Vagina (tissue), 2 donors: ENCODE data around the gene RSPO1. TPM values are rescaled to one million over a fixed set of nuclear protein-coding genes. Genes with fewer than 3 reads are reported as not detected.

Experiments used
- DNase-seq, 2 donors: peaks; one replicate each; pipeline ENCODE4 v3.0.0-alpha.2; 2017; ENCODE audit errors: extremely low spot score in 2 of 2
- H3K27ac ChIP-seq: fragments of 200-600 bp; sonication (generic); one replicate; pipeline ENCODE4 v1.5.1; 2019
- H3K27me3 ChIP-seq: fragments of 200-600 bp; sonication (generic); one replicate; pipeline ENCODE4 v1.5.1; 2019
- H3K36me3 ChIP-seq, 2 donors: fragments of 200-600 bp; sonication (generic); one replicate each; pipeline ENCODE4 v1.5.1; 2017 to 2019
- H3K4me1 ChIP-seq: fragments of 200-600 bp; sonication (generic); one replicate; pipeline ENCODE4 v1.5.1; 2019
- H3K4me3 ChIP-seq, 2 donors: fragments of 200-600 bp; sonication (generic); 1 replicate in 1 of 2; 2 replicates in 1 of 2; pipeline ENCODE4 v1.5.1; 2016 to 2019
- H3K9me3 ChIP-seq: fragments of 200-600 bp; sonication (generic); one replicate; pipeline ENCODE4 v1.5.1; 2019
- CTCF ChIP-seq, 3 experiments: fragments of 450-650 bp in 2 of 3; fragments of 200-600 bp in 1 of 3; sonication (generic) in 1 of 3; IDR thresholded peaks; one replicate each; pipeline ENCODE4 v1.5.1; 2017 to 2019; ENCODE audit warnings: antibody characterized with exemption in 3 of 3, mild to moderate bottlenecking in 2 of 3, moderate library complexity in 2 of 3
- POLR2A ChIP-seq, 2 donors: fragments of 450-650 bp; IDR thresholded peaks; one replicate each; pipeline ENCODE4 v1.6.1; 2017; ENCODE audit warnings: antibody characterized with exemption in 2 of 2, mild to moderate bottlenecking in 2 of 2, moderate library complexity in 2 of 2
- POLR2AphosphoS5 ChIP-seq, 2 donors: sonication (generic); formaldehyde crosslinking; IDR thresholded peaks; one replicate each; pipeline ENCODE4 v1.9.0; 2017; ENCODE audit warnings: antibody characterized with exemption in 2 of 2, mild to moderate bottlenecking in 2 of 2, low read depth in 1 of 2; ENCODE audit not compliant: insufficient read depth in 1 of 2
- intact Hi-C: fragments of 100-400 bp; cut with DNase I; formaldehyde crosslinking; loops from one replicate; pipeline ENCODE4 v1.15.1; 2023
- total RNA-seq: library from RNA; depleted of rRNA; stranded (reverse); fragments of >200 nt; gene quantifications from one replicate; pipeline ENCODE4 v1.2.3, GENCODE V29; 2016

RSPO1 gene
- total RNA-seq, 1 donor from 2014 or later, result 23.3 TPM

GRCh38 chr1:37677143-37677439, 42.4 kb upstream of the RSPO1 start:
- Histone ChIP-seq H3K36me3 (no peaks in the 10 kb centered on the region), H3K27me3 (no peaks in the 10 kb centered on the region), H3K27ac (no peak overlapping the region), H3K9me3 (no peaks in the 10 kb centered on the region), H3K4me3 (no peak overlapping the region), H3K4me1 (peaks cover 20% of the 10 kb centered on the region)
- no peak for TF ChIP-seq CTCF (IDR thresholded peaks at IDR 0.05)
- no peak for TF ChIP-seq POLR2A (IDR thresholded peaks at IDR 0.05)
- no peak for TF ChIP-seq POLR2AphosphoS5 (IDR thresholded peaks at IDR 0.05; ENCODE audit: insufficient read depth in 1 of 2, low read depth in 1 of 2)
- no peak for DNase-seq
- intact Hi-C loops, result no loop called here

- Histone ChIP-seq H3K9me3 (no peaks in the 10 kb centered on the region), H3K36me3 (no peaks in the 10 kb centered on the region), H3K4me3 (no peak overlapping the region), H3K27me3 (no peaks in the 10 kb centered on the region), H3K4me1 (peaks cover 20% of the 10 kb centered on the region), H3K27ac (peak overlapping the region; percentile 75)
- intact Hi-C loops, result no loop called here
- peak in 1 of 2 donors; percentile 94 for DNase-seq
- TF ChIP-seq POLR2A (IDR thresholded peaks at IDR 0.05) (no peak), CTCF (IDR thresholded peaks at IDR 0.05) (no peak), POLR2AphosphoS5 (IDR thresholded peaks at IDR 0.05; ENCODE audit: insufficient read depth in 1 of 2, low read depth in 1 of 2) (peak; percentile 53 to 58)
These were observed 41.8 kb upstream of the RSPO1 start for GRCh38 chr1:37676281-37677142.

- Histone ChIP-seq H3K27me3 (no peaks in the 10 kb centered on the region), H3K27ac (no peak overlapping the region), H3K4me1 (peaks cover 20% of the 10 kb centered on the region), H3K4me3 (no peak overlapping the region), H3K9me3 (no peaks in the 10 kb centered on the region), H3K36me3 (no peaks in the 10 kb centered on the region)
- no peak for TF ChIP-seq POLR2A (IDR thresholded peaks at IDR 0.05)
- TF ChIP-seq CTCF (IDR thresholded peaks at IDR 0.05), result no peak
- no peak for TF ChIP-seq POLR2AphosphoS5 (IDR thresholded peaks at IDR 0.05; ENCODE audit: insufficient read depth in 1 of 2, low read depth in 1 of 2)
- intact Hi-C loops, result no loop called here
- DNase-seq, result no peak
These were observed 39.2 kb upstream of the RSPO1 start for GRCh38 chr1:37673920-37674319.

GRCh38 chr1:37672136-37672870, 37.6 kb upstream of the RSPO1 start:
- Histone ChIP-seq H3K9me3 (no peaks in the 10 kb centered on the region), H3K4me1 (peaks cover 16% of the 10 kb centered on the region), H3K27me3 (no peaks in the 10 kb centered on the region), H3K4me3 (no peak overlapping the region), H3K36me3 (no peaks in the 10 kb centered on the region), H3K27ac (no peak overlapping the region)
- no peak for DNase-seq
- TF ChIP-seq CTCF (IDR thresholded peaks at IDR 0.05), result no peak
- no peak for TF ChIP-seq POLR2AphosphoS5 (IDR thresholded peaks at IDR 0.05; ENCODE audit: insufficient read depth in 1 of 2, low read depth in 1 of 2)
- no peak for TF ChIP-seq POLR2A (IDR thresholded peaks at IDR 0.05)
- intact Hi-C loops, result no loop called here

- TF ChIP-seq POLR2AphosphoS5 (IDR thresholded peaks at IDR 0.05; ENCODE audit: insufficient read depth in 1 of 2, low read depth in 1 of 2), result no peak
- no peak for TF ChIP-seq POLR2A (IDR thresholded peaks at IDR 0.05)
- TF ChIP-seq CTCF (IDR thresholded peaks at IDR 0.05), result no peak
- intact Hi-C loops, result no loop called here
- DNase-seq, result no peak
- H3K27me3 ChIP-seq, result no peaks in the 10 kb centered on the region
- peaks cover 10% of the 10 kb centered on the region for H3K4me1 ChIP-seq
- no peaks in the 10 kb centered on the region for H3K9me3 ChIP-seq
- no peak overlapping the region for H3K4me3 ChIP-seq
- no peak overlapping the region for H3K27ac ChIP-seq
- no peaks in the 10 kb centered on the region for H3K36me3 ChIP-seq
These were observed 36.6 kb upstream of the RSPO1 start for GRCh38 chr1:37671261-37671660.
